PC-3 (cell line): ENCODE data around the gene MRPL50. TPM values are rescaled to one million over a fixed set of nuclear protein-coding genes. Genes with fewer than 3 reads are reported as not detected.

Experiments used
- ATAC-seq: fragments of 200-7000 bp; cut with Tn5 transposase; 2 replicates; pipeline ENCODE4 v1.9.1; 2020; ENCODE audit warnings: mild to moderate bottlenecking, moderate library complexity
- BruUV-seq: library from RNA; stranded (reverse); fragments of 400-500 nt; replicated peaks from 2 replicates; lab custom pipeline; 2021; lab: Mats Ljungman, UMichigan
- CTCF ChIA-PET: fragments of 300-600 bp; sonication (Branson Sonifier 250); formaldehyde crosslinking; loops from one replicate; lab custom pipeline; 2022; ENCODE audit warnings: antibody characterized with exemption; lab: Charles Lee
- POLR2A ChIA-PET: fragments of 300-600 bp; sonication (Branson Sonifier 250); formaldehyde crosslinking; loops from one replicate; lab custom pipeline; 2022; ENCODE audit warnings: antibody characterized with exemption; ENCODE audit not compliant: unreplicated experiment; lab: Charles Lee
- DNase-seq: peaks from one replicate; pipeline ENCODE4 v3.0.0-alpha.2; 2015
- H2AFZ ChIP-seq: fragments of 300-600 bp; sonication (generic); 2 replicates; pipeline ENCODE4 v1.6.0; 2016; ENCODE audit warnings: antibody characterized with exemption, low read length
- H3F3A ChIP-seq: fragments of 300-600 bp; sonication (generic); one replicate; pipeline ENCODE4 v1.6.0; 2017; ENCODE audit warnings: antibody characterized with exemption, low read length, control low read depth, mild to moderate bottlenecking; ENCODE audit not compliant: unreplicated experiment
- H3K27ac ChIP-seq: fragments of 300-600 bp; sonication (generic); 2 replicates; pipeline ENCODE4 v1.5.1; 2016; ENCODE audit warnings: mild to moderate bottlenecking, low read length
- H3K27me3 ChIP-seq: fragments of 300-600 bp; sonication (generic); 2 replicates; pipeline ENCODE4 v1.6.1; 2016; ENCODE audit warnings: low read length, mixed read lengths
- H3K36me3 ChIP-seq: fragments of 300-600 bp; sonication (generic); 2 replicates; pipeline ENCODE4 v1.6.1; 2016; ENCODE audit warnings: low read depth, mixed run types, low read length, mixed read lengths
- H3K4me1 ChIP-seq: fragments of 300-600 bp; sonication (generic); 2 replicates; pipeline ENCODE4 v1.5.1; 2016; ENCODE audit warnings: low read length; ENCODE audit not compliant: insufficient read depth
- H3K4me2 ChIP-seq: fragments of 300-600 bp; sonication (generic); 2 replicates; pipeline ENCODE4 v1.6.0; 2016; ENCODE audit warnings: low read length
- H3K4me3 ChIP-seq: fragments of 300-600 bp; sonication (generic); 2 replicates; pipeline ENCODE4 v1.5.1; 2016; ENCODE audit warnings: mild to moderate bottlenecking, low read length, mixed read lengths
- H3K79me2 ChIP-seq: fragments of 300-600 bp; sonication (generic); 2 replicates; pipeline ENCODE4 v1.6.1; 2017; ENCODE audit warnings: low read length, mixed read lengths
- H3K9ac ChIP-seq: fragments of 300-600 bp; sonication (generic); 2 replicates; pipeline ENCODE4 v1.6.0; 2016; ENCODE audit warnings: mild to moderate bottlenecking, low read length
- H3K9me2 ChIP-seq: fragments of 300-600 bp; sonication (generic); replicated peaks from 2 replicates; pipeline ENCODE4 v1.6.1; 2016; ENCODE audit warnings: mixed run types, low read length, mixed read lengths
- H3K9me3 ChIP-seq: fragments of 300-600 bp; sonication (generic); 2 replicates; pipeline ENCODE4 v1.6.1; 2016; ENCODE audit warnings: low read length, mixed read lengths
- H4K20me1 ChIP-seq: fragments of 300-600 bp; sonication (generic); 2 replicates; pipeline ENCODE4 v1.6.1; 2016; ENCODE audit warnings: low read length, mixed read lengths
- EZH2 ChIP-seq: fragments of 300-600 bp; sonication (generic); IDR thresholded peaks from one replicate; pipeline ENCODE4 v1.6.1; 2017; ENCODE audit warnings: antibody characterized with exemption, mild to moderate bottlenecking, low read length; ENCODE audit not compliant: unreplicated experiment
- EZH2phosphoT487 ChIP-seq: fragments of 300-600 bp; sonication (generic); IDR thresholded peaks from 2 replicates; pipeline ENCODE4 v1.6.1; 2018; ENCODE audit warnings: mild to moderate bottlenecking, antibody characterized with exemption, low read length, borderline replicate concordance
- intact Hi-C: fragments of 100-400 bp; cut with micrococcal nuclease; formaldehyde crosslinking; loops from 2 replicates; pipeline ENCODE4 v1.9.0; 2023
- total RNA-seq: library from RNA; depleted of rRNA; stranded (reverse); fragments of >200 nt; gene quantifications from 2 replicates; pipeline ENCODE4 v1.2.3, GENCODE V29; 2014
- TF ChIP-seq, protein P1 (sequence below): fragments of 300-600 bp; sonication (generic); conservative IDR thresholded peaks from 2 replicates; pipeline ENCODE4 v1.5.1; 2017; ENCODE audit warnings: antibody characterized with exemption, low read depth, mild to moderate bottlenecking, low read length

Gene MRPL50
- total RNA-seq, 1 experiment from 2014 or later = 10.2 TPM

DNA sequence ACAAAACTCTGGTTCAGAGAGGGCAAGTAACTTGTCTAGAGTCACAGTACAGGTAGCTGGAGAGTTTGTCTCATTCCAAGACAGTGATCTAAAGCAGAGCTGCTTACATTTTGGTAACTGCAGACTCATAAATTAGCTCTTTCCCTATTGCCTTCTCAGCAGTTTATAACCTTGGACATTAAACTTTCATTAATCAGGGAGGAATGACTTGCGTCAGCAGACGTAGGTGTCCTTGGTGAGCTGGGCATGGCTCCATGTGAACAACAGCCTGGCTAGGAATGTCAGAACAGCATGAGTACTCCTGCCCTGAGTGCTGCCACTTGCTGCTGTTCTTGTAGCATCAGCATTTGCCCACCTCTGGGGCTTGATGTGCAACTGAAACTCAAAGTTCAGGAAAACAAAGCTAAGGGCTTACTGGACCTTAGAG lies 39.4 kb upstream of the MRPL50 start:
- ATAC-seq (no peak), DNase-seq (no peak)
- CTCF ChIA-PET = no interaction called here

DNA sequence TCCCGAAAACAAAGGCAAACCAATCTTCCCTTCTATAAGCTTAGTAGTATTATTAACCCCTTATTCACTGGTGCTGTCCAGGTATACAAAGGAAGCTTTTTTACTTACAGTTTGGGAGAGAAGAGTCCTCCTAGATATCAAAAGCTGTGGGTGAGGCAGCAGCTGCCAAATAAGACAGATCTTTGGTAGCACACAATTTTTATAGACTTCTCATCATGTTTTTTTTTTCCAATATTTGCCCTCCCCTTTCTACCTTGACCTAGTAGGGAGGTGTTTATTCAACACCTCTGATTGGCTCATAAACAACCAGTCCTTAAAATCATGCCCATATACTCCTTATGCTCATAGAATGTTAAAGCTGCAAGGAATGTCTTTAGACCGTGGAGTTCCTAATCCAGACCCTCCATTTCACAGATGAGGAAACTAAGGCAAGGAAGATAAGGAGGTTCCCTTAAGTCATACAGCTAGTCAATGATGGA lies 37.2 kb upstream of the MRPL50 start, which contains the start of gene ALDOB:
Gene ALDOB (minus strand): TSS at position 174 of the 479 bp plus-strand sequence. CDS start 4,887 bp downstream, outside the sequence.
- H2AFZ ChIP-seq = no peak within 1 kb of the TSS
- H3K4me1 ChIP-seq = no peaks in the 10 kb centered on the region
- H3F3A ChIP-seq = no peaks in the 10 kb centered on the region
- no peak within 1 kb of the TSS for H3K4me2 ChIP-seq
- CTCF ChIA-PET = no interaction called here
- H4K20me1 ChIP-seq = no peaks in the 10 kb centered on the region
- no peak within 1 kb of the TSS for H3K4me3 ChIP-seq
- no peak within 1 kb of the TSS for H3K9ac ChIP-seq
- TF ChIP-seq EZH2phosphoT487 (no peak), EZH2 (no peak)
- TF ChIP-seq, protein P1, sequence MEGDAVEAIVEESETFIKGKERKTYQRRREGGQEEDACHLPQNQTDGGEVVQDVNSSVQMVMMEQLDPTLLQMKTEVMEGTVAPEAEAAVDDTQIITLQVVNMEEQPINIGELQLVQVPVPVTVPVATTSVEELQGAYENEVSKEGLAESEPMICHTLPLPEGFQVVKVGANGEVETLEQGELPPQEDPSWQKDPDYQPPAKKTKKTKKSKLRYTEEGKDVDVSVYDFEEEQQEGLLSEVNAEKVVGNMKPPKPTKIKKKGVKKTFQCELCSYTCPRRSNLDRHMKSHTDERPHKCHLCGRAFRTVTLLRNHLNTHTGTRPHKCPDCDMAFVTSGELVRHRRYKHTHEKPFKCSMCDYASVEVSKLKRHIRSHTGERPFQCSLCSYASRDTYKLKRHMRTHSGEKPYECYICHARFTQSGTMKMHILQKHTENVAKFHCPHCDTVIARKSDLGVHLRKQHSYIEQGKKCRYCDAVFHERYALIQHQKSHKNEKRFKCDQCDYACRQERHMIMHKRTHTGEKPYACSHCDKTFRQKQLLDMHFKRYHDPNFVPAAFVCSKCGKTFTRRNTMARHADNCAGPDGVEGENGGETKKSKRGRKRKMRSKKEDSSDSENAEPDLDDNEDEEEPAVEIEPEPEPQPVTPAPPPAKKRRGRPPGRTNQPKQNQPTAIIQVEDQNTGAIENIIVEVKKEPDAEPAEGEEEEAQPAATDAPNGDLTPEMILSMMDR = no peak
- POLR2A ChIA-PET = no interaction called here
- DNase-seq = no peak
- no peaks in the 10 kb centered on the region for H3K9me2 ChIP-seq
- BruUV-seq = no TSS peak
- H3K27ac ChIP-seq = no peak within 1 kb of the TSS
- no peaks in the 10 kb centered on the region for H3K36me3 ChIP-seq
- no peak for ATAC-seq
- no peaks in the 10 kb centered on the region for H3K79me2 ChIP-seq
- H3K9me3 ChIP-seq = no peaks in the 10 kb centered on the region
- H3K27me3 ChIP-seq = peaks cover 17% of the 10 kb centered on the region; the same call in 1 of the 2 replicates
- intact Hi-C loops = no loop called here

More for the DNA sequence above, 39.4 kb upstream of the MRPL50 start:
- H3F3A ChIP-seq = no peaks in the 10 kb centered on the region
- no peaks in the 10 kb centered on the region for H3K79me2 ChIP-seq
- no peak overlapping the region for H3K4me3 ChIP-seq
- TF ChIP-seq EZH2phosphoT487 (no peak), EZH2 (no peak)
- TF ChIP-seq, protein P1 = no peak
- H3K9ac ChIP-seq = no peak overlapping the region
- no peaks in the 10 kb centered on the region for H3K36me3 ChIP-seq
- no peak overlapping the region for H3K27ac ChIP-seq
- no peaks in the 10 kb centered on the region for H3K9me2 ChIP-seq
- H3K9me3 ChIP-seq = no peaks in the 10 kb centered on the region
- no TSS peak for BruUV-seq
- H3K27me3 ChIP-seq = peaks cover 33% of the 10 kb centered on the region
- no peaks in the 10 kb centered on the region for H3K4me1 ChIP-seq
- intact Hi-C loops = no loop called here
- POLR2A ChIA-PET = no interaction called here
- no peak overlapping the region for H2AFZ ChIP-seq
- H3K4me2 ChIP-seq = no peak overlapping the region
- no peaks in the 10 kb centered on the region for H4K20me1 ChIP-seq

DNA sequence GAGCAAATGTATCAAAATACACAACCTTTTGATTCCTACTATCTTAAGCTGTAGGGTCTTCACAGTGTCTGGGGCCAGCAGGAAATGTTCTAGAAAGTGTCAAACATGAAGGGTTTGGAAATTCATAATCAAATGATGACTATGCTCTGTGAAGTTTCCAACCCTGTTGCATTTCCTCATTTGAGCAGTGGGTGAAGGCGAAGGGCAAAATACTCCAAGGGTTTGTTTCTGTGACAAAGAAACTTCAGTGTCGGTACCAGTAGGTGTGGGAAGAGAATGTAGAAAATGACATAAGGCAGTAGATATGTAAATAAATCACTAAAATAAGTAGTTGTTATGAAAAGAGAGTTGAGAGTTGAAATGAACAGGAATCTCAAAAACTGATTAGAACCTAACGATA lies 36.6 kb upstream of the MRPL50 start:
- Histone ChIP-seq H3K9ac (no peak overlapping the region), H3K79me2 (no peaks in the 10 kb centered on the region), H3K9me3 (no peaks in the 10 kb centered on the region), H3K4me2 (no peak overlapping the region), H3K36me3 (no peaks in the 10 kb centered on the region), H2AFZ (no peak overlapping the region), H3K27ac (no peak overlapping the region), H3K27me3 (peaks cover 12% of the 10 kb centered on the region; the same call in 1 of the 2 replicates), H3K9me2 (no peaks in the 10 kb centered on the region), H3F3A (no peaks in the 10 kb centered on the region), H4K20me1 (no peaks in the 10 kb centered on the region), H3K4me3 (no peak overlapping the region), H3K4me1 (no peaks in the 10 kb centered on the region)
- intact Hi-C loops = no loop called here
- TF ChIP-seq EZH2phosphoT487 = no peak
- TF ChIP-seq EZH2 = no peak
- TF ChIP-seq, protein P1 = no peak
- CTCF ChIA-PET = no interaction called here
- no peak for ATAC-seq
- DNase-seq = no peak
- no TSS peak for BruUV-seq
- POLR2A ChIA-PET = no interaction called here
